Ovary (tissue), 9 donors: Measurements from ENCODE around the gene PLXNA4. TPM values are rescaled to one million over a fixed set of nuclear protein-coding genes. Genes with fewer than 3 reads are reported as not detected.

Experiments used
- DNase-seq, 5 donors: peaks; one replicate each; pipeline ENCODE4 v3.0.0-alpha.2; 2019 to 2020
- H3K27ac ChIP-seq, 2 donors: fragments of 200-600 bp; one replicate each; pipeline versions ENCODE4 v1.5.1 to v1.8.0; 2019 to 2022
- H3K27me3 ChIP-seq: fragments of 200-600 bp; one replicate; pipeline ENCODE4 v1.8.0; 2022
- H3K36me3 ChIP-seq: fragments of 200-600 bp; sonication (generic); one replicate; pipeline ENCODE4 v1.5.1; 2019
- H3K4me1 ChIP-seq: one replicate; pipeline ENCODE4 v1.8.1; 2013; ENCODE audit warnings: mild to moderate bottlenecking, moderate library complexity; ENCODE audit not compliant: insufficient read depth
- H3K4me3 ChIP-seq: fragments of 200-600 bp; sonication (generic); one replicate; pipeline ENCODE4 v1.5.1; 2017
- H3K9me3 ChIP-seq, 2 donors: fragments of 200-600 bp in 1 of 2; sonication (generic) in 1 of 2; one replicate each; pipeline versions ENCODE4 v1.5.1 to v1.8.1; 2013 to 2019; ENCODE audit warnings: mild to moderate bottlenecking in 1 of 2, moderate library complexity in 1 of 2
- EP300 ChIP-seq: sonication (generic); formaldehyde crosslinking; IDR thresholded peaks from one replicate; pipeline ENCODE4 v1.6.1; 2017; ENCODE audit warnings: antibody characterized with exemption
- POLR2A ChIP-seq: fragments of 450-650 bp; IDR thresholded peaks from one replicate; pipeline ENCODE4 v1.6.1; 2017; ENCODE audit warnings: antibody characterized with exemption, mild to moderate bottlenecking, moderate library complexity
- WGBS, 3 donors: extraction: QIAGEN DNeasy Blood & Tissue Kit in 1 of 3; methylation state at CpG; one replicate each; pipeline versions ENCODE4 v1.1.5 to v1.1.7; 2013 to 2017; 5-methylcytosine and 5-hydroxymethylcytosine counted together
- intact Hi-C, 4 donors: fragments of 100-400 bp; cut with DNase I; formaldehyde crosslinking; loops; one replicate each; pipeline versions ENCODE4 v1.11.0 to v1.15.1; 2022 to 2023
- polyA plus RNA-seq, 2 donors: library from polyadenylated mRNA; stranded (reverse); fragments of 200-250 nt in 1 of 2; fragments of 350-450 nt in 1 of 2; fragmentation: Illumina TruSeq in 1 of 2; extraction: RNeasy Lipid Tissue Mini Kit (QIAGEN cat#74804) in 1 of 2; gene quantifications; one replicate each; pipeline ENCODE4 v1.2.3, GENCODE V29; 2013 to 2014
- total RNA-seq, 7 donors: library from RNA; depleted of rRNA in 2 of 7; stranded (reverse); fragments of >200 nt in 2 of 7; fragmentation: NEBNext Ultra II Directional in 3 of 7; extraction: Animal tissue kit (Norgen Biotek cat#: 25700) in 3 of 7; gene quantifications; one replicate each; pipeline versions ENCODE4 v1.1.0 to v1.2.4, GENCODE V29; 2016 to 2023
- TF ChIP-seq, protein P1 (sequence below), 3 donors: fragments of 450-650 bp in 2 of 3; fragments of 200-600 bp in 1 of 3; IDR thresholded peaks; one replicate each; pipeline versions ENCODE4 v1.5.1 to v1.8.0; 2016 to 2022; ENCODE audit warnings: antibody characterized with exemption in 3 of 3, mild to moderate bottlenecking in 1 of 3
- donor health status: DM: no; HTN: no; CAD: no; lungs with moderate emphysema.
- donor health status: DM: no; HTN: no; CAD: no.
- donor health status: Bipolar disorder and iron deficiency.
- donor health status: DM: yes; HTN: yes; CAD: no.
- donor health status: DM: no; HTN: no; CAD: no.
- donor health status: DM: yes; HTN: yes; CAD: no.

Gene PLXNA4
- total and polyA plus RNA-seq, 9 donors, result 5.1 to 39.9 (median 11.4) TPM

DNA sequence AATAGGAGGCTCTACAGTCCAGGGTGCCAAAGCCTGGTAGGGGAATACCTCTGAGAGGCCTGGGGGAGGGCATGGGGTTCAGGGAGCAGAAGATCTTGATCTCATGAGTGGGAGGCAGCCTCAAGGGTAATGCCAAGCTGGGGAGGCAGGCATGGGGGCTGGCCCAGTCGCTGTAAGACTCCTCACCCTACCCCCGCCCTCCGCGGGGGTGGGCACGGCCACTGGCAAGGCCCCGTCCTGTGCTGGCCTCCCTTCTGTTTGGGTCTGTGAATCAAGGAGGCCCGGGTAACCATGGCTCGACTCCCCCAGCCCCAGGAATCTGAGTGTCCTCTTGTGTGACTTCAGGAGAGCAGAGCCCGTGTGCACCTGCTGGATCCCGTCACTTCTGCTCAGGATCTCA, 473.9 kb downstream of the PLXNA4 start:
- Histone ChIP-seq H3K27me3 (no peaks in the 10 kb centered on the region), H3K9me3 (no peaks in the 10 kb centered on the region), H3K27ac (no peak overlapping the region), H3K36me3 (no peaks in the 10 kb centered on the region), H3K4me3 (no peak overlapping the region), H3K4me1 (no peaks in the 10 kb centered on the region)
- 84 to 88% (median 85%) methylated on average over 10 of the region's 10 CpGs for WGBS, 3 donors
- TF ChIP-seq, protein P1, sequence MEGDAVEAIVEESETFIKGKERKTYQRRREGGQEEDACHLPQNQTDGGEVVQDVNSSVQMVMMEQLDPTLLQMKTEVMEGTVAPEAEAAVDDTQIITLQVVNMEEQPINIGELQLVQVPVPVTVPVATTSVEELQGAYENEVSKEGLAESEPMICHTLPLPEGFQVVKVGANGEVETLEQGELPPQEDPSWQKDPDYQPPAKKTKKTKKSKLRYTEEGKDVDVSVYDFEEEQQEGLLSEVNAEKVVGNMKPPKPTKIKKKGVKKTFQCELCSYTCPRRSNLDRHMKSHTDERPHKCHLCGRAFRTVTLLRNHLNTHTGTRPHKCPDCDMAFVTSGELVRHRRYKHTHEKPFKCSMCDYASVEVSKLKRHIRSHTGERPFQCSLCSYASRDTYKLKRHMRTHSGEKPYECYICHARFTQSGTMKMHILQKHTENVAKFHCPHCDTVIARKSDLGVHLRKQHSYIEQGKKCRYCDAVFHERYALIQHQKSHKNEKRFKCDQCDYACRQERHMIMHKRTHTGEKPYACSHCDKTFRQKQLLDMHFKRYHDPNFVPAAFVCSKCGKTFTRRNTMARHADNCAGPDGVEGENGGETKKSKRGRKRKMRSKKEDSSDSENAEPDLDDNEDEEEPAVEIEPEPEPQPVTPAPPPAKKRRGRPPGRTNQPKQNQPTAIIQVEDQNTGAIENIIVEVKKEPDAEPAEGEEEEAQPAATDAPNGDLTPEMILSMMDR (IDR thresholded peaks at IDR 0.05), result no peak
- TF ChIP-seq EP300 (no peak), POLR2A (no peak)
- intact Hi-C loops, result loop anchor here in 1 of 4 donors (10.0 kb wide), 1 partner anchor 162 kb away; no protein-coding TSS in a partner anchor
- DNase-seq, result no peak

DNA sequence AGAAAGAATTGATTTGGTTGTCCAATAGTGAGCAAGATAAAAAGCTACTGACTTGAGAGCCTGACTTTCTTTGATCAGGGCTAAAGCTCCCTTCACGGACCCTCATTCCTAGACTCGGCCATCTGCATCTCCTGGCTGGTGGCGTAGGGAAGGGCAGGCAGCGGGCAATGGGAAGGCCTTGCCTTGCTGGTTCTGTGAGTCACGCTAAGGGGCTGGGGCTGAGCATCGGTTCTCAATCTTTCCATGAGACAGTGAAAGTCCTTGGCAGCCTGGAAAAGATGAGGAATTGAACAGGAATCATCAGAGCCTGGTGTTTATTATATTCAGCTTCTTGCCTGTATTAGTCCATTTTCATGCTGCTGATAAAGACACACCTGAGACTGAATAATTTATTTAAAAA, 475.3 kb downstream of the PLXNA4 start:
- H3K27ac ChIP-seq, result no peak overlapping the region
- H3K4me3 ChIP-seq, result no peak overlapping the region
- no peaks in the 10 kb centered on the region for H3K9me3 ChIP-seq
- TF ChIP-seq EP300 (no peak), POLR2A (no peak)
- TF ChIP-seq, protein P1 (IDR thresholded peaks at IDR 0.05), result no peak
- intact Hi-C loops, result loop anchor here in 1 of 4 donors (10.0 kb wide), 1 partner anchor 164 kb away; no protein-coding TSS in a partner anchor
- H3K36me3 ChIP-seq, result no peaks in the 10 kb centered on the region
- H3K27me3 ChIP-seq, result no peaks in the 10 kb centered on the region
- 95 to 98% (median 96%) methylated on average over 6 of the region's 6 CpGs for WGBS, 3 donors
- H3K4me1 ChIP-seq, result no peaks in the 10 kb centered on the region
- no peak for DNase-seq

DNA sequence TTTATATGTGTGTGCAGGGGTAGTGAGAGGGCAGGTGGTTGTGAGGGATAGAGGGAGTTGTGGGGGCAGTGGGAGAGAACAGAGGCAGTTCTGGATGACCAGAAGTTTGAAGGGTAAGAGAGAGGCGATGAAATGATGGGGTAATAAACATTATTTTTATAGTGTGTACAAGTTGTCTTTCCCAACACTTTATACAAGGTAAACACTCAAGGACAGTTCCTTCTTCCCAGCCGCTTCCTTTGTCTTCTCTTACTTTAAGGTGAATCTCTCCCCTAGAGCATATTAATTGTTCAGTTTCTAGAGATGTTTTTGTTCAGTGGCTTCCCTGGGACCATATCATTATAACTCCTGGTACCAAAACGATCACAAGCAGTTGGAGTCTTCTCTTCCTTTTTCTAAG, 475.8 kb downstream of the PLXNA4 start:
- Histone ChIP-seq H3K27me3 (no peaks in the 10 kb centered on the region), H3K9me3 (no peaks in the 10 kb centered on the region), H3K4me3 (no peak overlapping the region), H3K27ac (no peak overlapping the region), H3K4me1 (no peaks in the 10 kb centered on the region), H3K36me3 (no peaks in the 10 kb centered on the region)
- TF ChIP-seq POLR2A (no peak), EP300 (no peak)
- TF ChIP-seq, protein P1 (IDR thresholded peaks at IDR 0.05), result no peak
- WGBS, 3 donors, result 84 to 90% (median 84%) methylated on average over 3 of the region's 3 CpGs
- DNase-seq, result no peak
- intact Hi-C loops, result loop anchor here in 1 of 4 donors (10.0 kb wide), 1 partner anchor 164 kb away; no protein-coding TSS in a partner anchor

DNA sequence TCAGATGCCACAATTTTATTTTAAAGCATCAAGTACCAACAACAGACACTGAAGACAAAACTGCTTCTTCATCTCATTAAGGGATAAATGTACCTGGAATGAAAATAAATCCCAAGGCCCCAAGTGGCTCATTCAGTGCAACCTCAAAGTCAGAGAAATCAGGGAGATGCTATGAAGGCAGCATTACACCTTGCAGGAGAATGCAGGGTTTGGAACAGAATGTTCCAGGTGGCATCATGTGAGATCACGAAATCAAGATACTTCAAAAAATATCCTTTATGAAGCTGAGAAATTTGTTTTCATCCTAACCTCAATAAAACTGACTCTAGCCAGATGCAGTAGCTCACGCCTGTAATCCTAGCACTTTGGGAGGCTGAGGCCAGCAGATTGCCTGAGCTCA, 477.1 kb downstream of the PLXNA4 start:
- H3K9me3 ChIP-seq, result no peaks in the 10 kb centered on the region
- H3K27ac ChIP-seq, result no peak overlapping the region
- intact Hi-C loops, result no loop called here
- H3K36me3 ChIP-seq, result no peaks in the 10 kb centered on the region
- no peaks in the 10 kb centered on the region for H3K27me3 ChIP-seq
- DNase-seq, result no peak
- TF ChIP-seq, protein P1 (IDR thresholded peaks at IDR 0.05), result no peak
- no peak for TF ChIP-seq EP300
- no peak for TF ChIP-seq POLR2A
- no peak overlapping the region for H3K4me3 ChIP-seq
- H3K4me1 ChIP-seq, result no peaks in the 10 kb centered on the region
- WGBS, 3 donors, result 83 to 89% (median 84%) methylated on average over 2 of the region's 2 CpGs
